ENCODE data around the gene CLDN2. TPM values are rescaled to one million over a fixed set of nuclear protein-coding genes. Genes with fewer than 3 reads are reported as not detected.
A peak's percentile ranks its signal among the peaks of the same experiment; 100 is the strongest.

Gene CLDN2
- total RNA-seq, 3 donors from 2014 or later (not counting 1 experiment from before 2014, with no cell fraction given) = not detected

GRCh38 chrX:106889468-106889867 is 30.7 kb upstream of the CLDN2 start:
- no peaks in the 10 kb centered on the region for H3K27me3 ChIP-seq (ENCODE audit: control insufficient read depth, insufficient read depth, low read length)
- H3K4me1 Mint-ChIP-seq = no peaks in the 10 kb centered on the region
- no peaks in the 10 kb centered on the region for H3K4me1 ChIP-seq (ENCODE audit: control insufficient read depth, insufficient read depth, low read length)
- H3K36me3 Mint-ChIP-seq = no peaks in the 10 kb centered on the region
- intact Hi-C loops (cut with micrococcal nuclease) = no loop called here
- WGBS (ENCODE audit: insufficient coverage) = 80% methylated on average over 1 of the region's 1 CpG
- H3K9me3 Mint-ChIP-seq = no peaks in the 10 kb centered on the region
- H3K9me3 ChIP-seq (ENCODE audit: control insufficient read depth, insufficient read depth, low read length) = no peaks in the 10 kb centered on the region
- H3K36me3 ChIP-seq (ENCODE audit: control insufficient read depth, insufficient read depth, low read length) = no peaks in the 10 kb centered on the region
- H3K4me3 Mint-ChIP-seq = no peak overlapping the region
- H3K27ac ChIP-seq (ENCODE audit: low read length) = no peak overlapping the region
- ATAC-seq (no peak), DNase-seq (no peak)
- H3K27me3 Mint-ChIP-seq (ENCODE audit: low read depth in 2 of 2) = peaks cover 3 to 57% of the 10 kb centered on the region in 2 donors
- TF ChIP-seq CTCF (IDR thresholded peaks at IDR 0.05) = no peak
- no peak overlapping the region for H3K4me3 ChIP-seq (ENCODE audit: low read length)
- no peak overlapping the region for H3K27ac Mint-ChIP-seq

- H3K9me3 ChIP-seq (ENCODE audit: control insufficient read depth, insufficient read depth, low read length) = no peaks in the 10 kb centered on the region
- H3K4me3 ChIP-seq (ENCODE audit: low read length) = no peak overlapping the region
- Mint-ChIP-seq H3K9me3 (no peaks in the 10 kb centered on the region), H3K27ac (no peak overlapping the region), H3K36me3 (no peaks in the 10 kb centered on the region), H3K4me3 (no peak overlapping the region), H3K4me1 (no peaks in the 10 kb centered on the region), H3K27me3 (ENCODE audit: low read depth in 2 of 2) (peaks cover 3 to 54% of the 10 kb centered on the region in 2 donors)
- H3K27me3 ChIP-seq (ENCODE audit: control insufficient read depth, insufficient read depth, low read length) = no peaks in the 10 kb centered on the region
- intact Hi-C loops (cut with micrococcal nuclease) = no loop called here
- H3K27ac ChIP-seq (ENCODE audit: low read length) = no peak overlapping the region
- DNase-seq = no peak
- 73% methylated on average over 4 of the region's 7 CpGs for WGBS (ENCODE audit: insufficient coverage)
- TF ChIP-seq CTCF (IDR thresholded peaks at IDR 0.05) = no peak
- no peaks in the 10 kb centered on the region for H3K4me1 ChIP-seq (ENCODE audit: control insufficient read depth, insufficient read depth, low read length)
- no peaks in the 10 kb centered on the region for H3K36me3 ChIP-seq (ENCODE audit: control insufficient read depth, insufficient read depth, low read length)
- no peak for ATAC-seq
These were observed 28.3 kb upstream of the CLDN2 start for GRCh38 chrX:106891762-106892460.

GRCh38 chrX:106894392-106894909 is 25.8 kb upstream of the CLDN2 start:
- ATAC-seq (peak in 2 of 3 donors; percentile 70 to 85), DNase-seq (peak; percentile 16 to 66)
- no peak overlapping the region for H3K27ac Mint-ChIP-seq
- no peaks in the 10 kb centered on the region for H3K9me3 Mint-ChIP-seq
- 23% methylated on average over 5 of the region's 6 CpGs for WGBS (ENCODE audit: insufficient coverage)
- intact Hi-C loops (cut with micrococcal nuclease) = no loop called here
- Histone ChIP-seq H3K27me3 (ENCODE audit: control insufficient read depth, insufficient read depth, low read length) (no peaks in the 10 kb centered on the region), H3K4me3 (ENCODE audit: low read length) (no peak overlapping the region), H3K27ac (ENCODE audit: low read length) (no peak overlapping the region), H3K36me3 (ENCODE audit: control insufficient read depth, insufficient read depth, low read length) (no peaks in the 10 kb centered on the region), H3K9me3 (ENCODE audit: control insufficient read depth, insufficient read depth, low read length) (no peaks in the 10 kb centered on the region), H3K4me1 (ENCODE audit: control insufficient read depth, insufficient read depth, low read length) (no peaks in the 10 kb centered on the region)
- peaks cover 0 to 32% of the 10 kb centered on the region in 2 donors for H3K27me3 Mint-ChIP-seq (ENCODE audit: low read depth in 2 of 2)
- TF ChIP-seq CTCF (IDR thresholded peaks at IDR 0.05) = peak; percentile 68
- no peaks in the 10 kb centered on the region for H3K4me1 Mint-ChIP-seq
- no peaks in the 10 kb centered on the region for H3K36me3 Mint-ChIP-seq
- H3K4me3 Mint-ChIP-seq = no peak overlapping the region
